Activated naive CD4-positive, alpha-beta T cell treated with anti-CD3 and anti-CD28 coated beads for 36 hours (primary cell): ENCODE measurements around the gene MRPL49. TPM values are rescaled to one million over a fixed set of nuclear protein-coding genes. Genes with fewer than 3 reads are reported as not detected.

ENCODE experiments used
- CTCF ChIA-PET: fragments of 350-600 bp; sonication (Branson Sonifier 250); formaldehyde crosslinking; loops from one replicate; lab custom pipeline; 2021; ENCODE audit warnings: antibody characterized with exemption; lab: Charles Lee
- DNase-seq: peaks from one replicate; pipeline ENCODE4 v3.0.0-alpha.2; 2020
- H3K27ac Mint-ChIP-seq: one replicate; pipeline ENCODE4 v1.8.0; 2021; ENCODE audit warnings: mild to moderate bottlenecking, mixed read lengths
- H3K27me3 Mint-ChIP-seq: one replicate; pipeline ENCODE4 v1.8.0; 2021; ENCODE audit warnings: low read depth, mixed read lengths
- H3K36me3 Mint-ChIP-seq: one replicate; pipeline ENCODE4 v1.8.0; 2021; ENCODE audit warnings: low read depth, mixed read lengths
- H3K4me1 Mint-ChIP-seq: one replicate; pipeline ENCODE4 v1.8.0; 2021; ENCODE audit warnings: low read depth, mixed read lengths
- H3K4me3 Mint-ChIP-seq: one replicate; pipeline ENCODE4 v1.8.0; 2021; ENCODE audit warnings: mild to moderate bottlenecking, moderate library complexity, mixed read lengths
- H3K9me3 Mint-ChIP-seq: one replicate; pipeline ENCODE4 v1.8.0; 2021; ENCODE audit warnings: mixed read lengths
- intact Hi-C: fragments of 100-400 bp; cut with micrococcal nuclease; formaldehyde crosslinking; loops from one replicate; pipeline ENCODE4 v1.15.1; 2023
- total RNA-seq, 2 experiments: library from RNA; stranded (reverse); gene quantifications; one replicate each; pipeline ENCODE4 v1.2.3, GENCODE V29; 2021

Gene MRPL49
- total RNA-seq, 2 experiments from 2014 or later: 49.3 to 51.6 TPM

DNA sequence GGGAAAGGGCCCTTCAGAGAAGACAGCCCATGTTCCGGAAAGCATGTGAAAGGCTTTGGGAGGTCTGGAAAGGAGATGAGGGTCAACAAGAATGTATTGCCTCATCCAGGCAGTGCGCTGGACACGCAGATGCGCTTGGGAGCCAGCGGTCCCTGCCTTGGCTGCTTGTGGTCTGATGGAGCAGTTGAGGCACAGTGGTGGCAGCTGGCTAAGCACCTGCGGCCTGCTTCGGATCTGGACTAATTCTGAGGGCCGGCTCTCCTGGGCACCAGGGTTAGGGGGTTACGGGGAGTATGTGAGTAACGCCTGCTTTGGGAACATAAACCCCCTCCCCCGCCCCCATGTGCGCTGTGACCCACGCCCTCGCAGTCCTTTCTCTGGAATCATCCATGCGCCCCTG, 15.0 kb upstream of the MRPL49 start:
- Mint-ChIP-seq H3K27me3 (no peaks in the 10 kb centered on the region), H3K4me1 (peaks cover 27% of the 10 kb centered on the region), H3K36me3 (peaks cover 1% of the 10 kb centered on the region), H3K4me3 (no peak overlapping the region), H3K9me3 (no peaks in the 10 kb centered on the region), H3K27ac (no peak overlapping the region)
- intact Hi-C loops: no loop called here
- DNase-seq: no peak
- CTCF ChIA-PET: no interaction called here

DNA sequence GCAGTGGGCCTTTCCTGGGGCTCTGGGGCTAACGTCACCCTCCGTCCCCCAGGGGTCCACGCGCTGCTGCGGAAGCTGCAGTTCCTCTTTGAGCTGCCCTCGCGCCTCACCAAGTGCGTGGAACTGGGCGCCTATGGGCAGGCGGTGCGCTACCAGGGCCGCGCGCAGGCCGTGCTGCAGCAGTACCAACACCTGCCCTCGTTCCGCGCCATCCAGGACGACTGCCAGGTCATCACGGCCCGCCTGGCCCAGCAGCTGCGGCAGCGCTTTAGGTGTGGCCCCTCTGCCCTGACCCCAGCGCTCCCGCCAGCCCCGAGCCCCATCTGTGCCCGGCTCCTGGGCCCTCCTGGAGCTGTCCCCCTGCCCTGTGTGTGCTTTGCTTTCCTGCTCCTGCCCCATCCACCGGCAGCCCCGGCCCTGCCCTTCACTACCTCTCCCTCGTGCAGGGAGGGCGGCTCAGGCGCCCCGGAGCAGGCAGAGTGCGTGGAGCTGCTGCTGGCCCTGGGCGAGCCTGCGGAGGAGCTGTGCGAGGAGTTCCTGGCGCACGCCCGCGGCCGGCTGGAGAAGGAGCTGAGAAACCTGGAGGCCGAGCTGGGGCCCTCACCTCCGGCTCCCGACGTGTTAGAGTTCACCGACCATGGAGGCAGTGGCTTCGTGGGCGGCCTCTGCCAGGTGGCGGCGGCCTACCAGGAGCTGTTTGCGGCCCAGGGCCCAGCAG, 14.2 kb upstream of the MRPL49 start:
- no peak overlapping the region for H3K4me3 Mint-ChIP-seq
- H3K27ac Mint-ChIP-seq: no peak overlapping the region
- DNase-seq: no peak
- H3K36me3 Mint-ChIP-seq: peaks cover 1% of the 10 kb centered on the region
- intact Hi-C loops: no loop called here
- no peaks in the 10 kb centered on the region for H3K27me3 Mint-ChIP-seq
- no peaks in the 10 kb centered on the region for H3K9me3 Mint-ChIP-seq
- CTCF ChIA-PET: no interaction called here
- peaks cover 27% of the 10 kb centered on the region for H3K4me1 Mint-ChIP-seq

DNA sequence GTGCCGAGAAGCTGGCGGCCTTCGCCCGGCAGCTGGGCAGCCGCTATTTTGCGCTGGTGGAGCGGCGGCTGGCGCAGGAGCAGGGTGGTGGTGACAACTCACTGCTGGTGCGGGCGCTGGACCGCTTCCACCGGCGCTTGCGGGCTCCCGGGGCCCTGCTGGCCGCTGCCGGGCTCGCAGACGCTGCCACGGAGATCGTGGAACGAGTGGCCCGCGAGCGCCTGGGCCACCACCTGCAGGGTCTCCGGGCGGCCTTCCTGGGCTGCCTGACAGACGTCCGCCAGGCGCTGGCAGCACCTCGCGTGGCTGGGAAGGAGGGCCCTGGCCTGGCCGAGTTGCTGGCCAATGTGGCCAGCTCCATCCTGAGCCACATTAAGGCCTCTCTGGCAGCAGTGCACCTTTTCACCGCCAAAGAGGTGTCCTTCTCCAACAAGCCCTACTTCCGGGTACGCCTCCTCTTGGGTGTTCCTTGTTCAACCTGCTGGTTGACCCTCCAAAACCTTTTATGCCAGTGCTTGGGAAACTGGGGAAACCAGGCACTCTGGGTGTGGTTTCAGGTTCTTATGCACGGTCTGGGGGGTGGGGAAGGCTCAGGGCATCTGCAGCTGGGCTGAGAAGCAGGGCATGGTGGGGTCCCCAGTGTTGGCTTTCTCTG, 13.5 kb upstream of the MRPL49 start:
- no peak for DNase-seq
- peaks cover 34% of the 10 kb centered on the region for H3K4me1 Mint-ChIP-seq
- CTCF ChIA-PET: interaction anchor here (0.7 kb wide), 1 partner anchor 207 kb away, joined by 3 read pairs; no protein-coding TSS in a partner anchor
- H3K9me3 Mint-ChIP-seq: no peaks in the 10 kb centered on the region
- H3K4me3 Mint-ChIP-seq: no peak overlapping the region
- intact Hi-C loops: no loop called here
- H3K27me3 Mint-ChIP-seq: no peaks in the 10 kb centered on the region
- H3K27ac Mint-ChIP-seq: no peak overlapping the region
- H3K36me3 Mint-ChIP-seq: peaks cover 1% of the 10 kb centered on the region

DNA sequence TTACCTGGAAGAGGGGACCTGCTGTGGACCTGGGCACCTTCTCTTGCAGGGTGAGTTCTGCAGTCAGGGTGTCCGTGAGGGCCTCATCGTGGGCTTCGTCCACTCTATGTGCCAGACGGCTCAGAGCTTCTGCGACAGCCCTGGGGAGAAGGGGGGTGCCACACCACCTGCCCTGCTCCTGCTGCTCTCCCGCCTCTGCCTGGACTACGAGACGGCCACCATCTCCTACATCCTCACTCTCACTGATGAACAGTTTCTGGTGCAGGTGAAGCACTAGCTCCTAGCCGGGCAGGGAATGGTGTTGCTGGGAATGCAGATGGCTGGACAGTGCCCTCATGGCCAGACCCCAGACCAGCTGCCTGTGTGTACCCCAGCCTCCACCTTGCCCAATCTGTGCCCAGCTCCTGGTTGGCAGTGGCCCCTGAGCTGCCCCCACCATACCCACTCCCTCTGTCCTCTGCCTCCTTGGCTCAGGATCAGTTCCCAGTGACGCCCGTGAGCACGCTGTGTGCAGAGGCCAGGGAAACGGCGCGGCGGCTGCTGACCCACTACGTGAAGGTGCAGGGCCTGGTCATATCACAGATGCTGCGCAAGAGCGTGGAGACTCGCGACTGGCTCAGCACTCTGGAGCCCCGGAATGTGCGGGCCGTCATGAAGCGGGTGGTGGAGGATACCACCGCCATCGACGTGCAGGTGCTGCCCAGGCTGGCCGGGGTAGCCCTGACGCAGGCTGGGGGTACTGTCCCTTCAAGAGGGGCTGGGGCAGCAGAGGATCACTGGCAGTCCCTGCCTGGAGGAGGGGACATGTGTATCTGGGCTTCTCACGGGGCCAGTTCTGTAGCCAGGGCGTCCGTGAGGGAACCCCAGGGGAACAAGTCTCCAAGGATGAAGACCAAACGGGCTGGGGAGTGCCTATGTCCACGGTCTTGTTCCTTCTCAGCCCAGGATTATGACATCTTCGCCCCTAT, 12.6 kb upstream of the MRPL49 start:
- CTCF ChIA-PET: interaction anchor here (0.5 to 4.1 kb wide), 18 partner anchors 7 to 263 kb away, joined by 3 to 41 read pairs (median 6); partner anchors contain the start of genes ARL2, CAPN1, DPF2 and FAU
- no peak overlapping the region for H3K4me3 Mint-ChIP-seq
- peak overlapping the region; percentile 46 for H3K27ac Mint-ChIP-seq
- DNase-seq: no peak
- H3K27me3 Mint-ChIP-seq: no peaks in the 10 kb centered on the region
- intact Hi-C loops: loop anchor here (1.0 to 5.0 kb wide), 6 partner anchors 9 to 223 kb away; partner anchors contain the start of genes CAPN1, DPF2, POLA2 and SAC3D1
- H3K4me1 Mint-ChIP-seq: peaks cover 37% of the 10 kb centered on the region
- no peaks in the 10 kb centered on the region for H3K9me3 Mint-ChIP-seq
- peaks cover 1% of the 10 kb centered on the region for H3K36me3 Mint-ChIP-seq

DNA sequence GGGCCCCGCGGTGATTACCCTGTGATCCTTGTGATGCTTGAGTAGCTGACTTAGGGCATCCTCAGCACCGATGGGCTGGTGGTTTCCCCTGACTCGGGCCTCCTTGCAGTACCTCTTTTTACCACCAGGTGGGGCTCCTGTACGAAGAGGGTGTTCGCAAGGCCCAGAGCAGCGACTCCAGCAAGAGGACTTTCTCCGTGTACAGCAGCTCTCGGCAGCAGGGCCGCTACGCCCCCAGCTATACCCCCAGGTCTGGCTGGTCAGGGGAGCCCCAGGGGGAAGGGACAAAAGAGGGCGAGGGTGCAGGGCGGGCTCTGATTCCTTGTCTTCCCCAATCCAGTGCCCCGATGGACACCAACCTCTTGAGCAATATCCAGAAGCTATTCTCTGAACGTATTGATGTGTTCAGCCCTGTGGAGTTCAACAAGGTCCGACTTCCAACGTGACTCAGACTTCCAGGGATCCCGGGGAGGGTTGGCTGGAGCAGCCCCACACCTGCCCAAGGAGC, 11.7 kb upstream of the MRPL49 start:
- DNase-seq: peak; percentile 99
- Mint-ChIP-seq H3K36me3 (peaks cover under 1% of the 10 kb centered on the region), H3K4me3 (peak overlapping the region; percentile 29), H3K9me3 (no peaks in the 10 kb centered on the region), H3K27ac (peak overlapping the region; percentile 46), H3K4me1 (peaks cover 38% of the 10 kb centered on the region), H3K27me3 (no peaks in the 10 kb centered on the region)
- CTCF ChIA-PET: interaction anchor here (0.5 to 4.1 kb wide), 27 partner anchors 8 to 264 kb away, joined by 3 to 41 read pairs (median 4); partner anchors contain the start of genes ARL2, CAPN1, CDC42EP2 and DPF2
- intact Hi-C loops: loop anchor here (1.0 to 5.0 kb wide), 6 partner anchors 8 to 222 kb away; partner anchors contain the start of genes CAPN1, DPF2, POLA2 and SAC3D1

DNA sequence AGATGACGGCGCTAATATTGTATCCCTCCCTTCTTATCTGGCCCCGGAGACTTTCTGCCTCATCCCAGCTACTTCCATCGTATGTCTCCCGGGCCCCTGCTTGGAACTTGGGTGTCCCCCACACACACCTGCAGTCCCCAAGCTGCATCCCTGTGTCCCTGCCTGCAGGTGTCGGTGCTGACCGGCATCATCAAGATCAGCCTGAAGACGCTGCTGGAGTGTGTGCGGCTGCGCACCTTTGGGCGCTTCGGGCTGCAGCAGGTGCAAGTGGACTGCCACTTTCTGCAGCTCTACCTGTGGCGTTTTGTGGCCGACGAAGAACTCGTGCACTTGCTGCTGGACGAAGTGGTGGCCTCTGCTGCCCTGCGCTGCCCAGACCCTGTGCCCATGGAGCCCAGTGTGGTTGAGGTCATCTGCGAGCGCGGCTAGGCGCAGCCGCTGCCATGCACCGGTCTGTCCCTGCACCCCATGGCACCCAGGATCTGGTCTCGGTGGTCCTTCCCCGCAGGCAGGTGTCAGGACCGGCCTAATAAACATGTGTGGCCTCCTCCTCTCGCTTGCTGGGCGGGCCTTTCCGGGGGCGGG, 10.9 kb upstream of the MRPL49 start:
- Mint-ChIP-seq H3K27ac (no peak overlapping the region), H3K36me3 (peaks cover 2% of the 10 kb centered on the region), H3K4me3 (peak overlapping the region; percentile 80), H3K4me1 (peaks cover 45% of the 10 kb centered on the region), H3K27me3 (no peaks in the 10 kb centered on the region), H3K9me3 (no peaks in the 10 kb centered on the region)
- CTCF ChIA-PET: interaction anchor here (0.6 to 4.1 kb wide), 24 partner anchors 8 to 325 kb away, joined by 3 to 41 read pairs (median 5); partner anchors contain the start of genes ARL2, CAPN1, CDC42EP2 and DPF2
- no peak for DNase-seq
- intact Hi-C loops: loop anchor here (2.0 to 5.0 kb wide), 3 partner anchors 70 to 221 kb away; partner anchors contain the start of genes DPF2, POLA2 and SAC3D1

DNA sequence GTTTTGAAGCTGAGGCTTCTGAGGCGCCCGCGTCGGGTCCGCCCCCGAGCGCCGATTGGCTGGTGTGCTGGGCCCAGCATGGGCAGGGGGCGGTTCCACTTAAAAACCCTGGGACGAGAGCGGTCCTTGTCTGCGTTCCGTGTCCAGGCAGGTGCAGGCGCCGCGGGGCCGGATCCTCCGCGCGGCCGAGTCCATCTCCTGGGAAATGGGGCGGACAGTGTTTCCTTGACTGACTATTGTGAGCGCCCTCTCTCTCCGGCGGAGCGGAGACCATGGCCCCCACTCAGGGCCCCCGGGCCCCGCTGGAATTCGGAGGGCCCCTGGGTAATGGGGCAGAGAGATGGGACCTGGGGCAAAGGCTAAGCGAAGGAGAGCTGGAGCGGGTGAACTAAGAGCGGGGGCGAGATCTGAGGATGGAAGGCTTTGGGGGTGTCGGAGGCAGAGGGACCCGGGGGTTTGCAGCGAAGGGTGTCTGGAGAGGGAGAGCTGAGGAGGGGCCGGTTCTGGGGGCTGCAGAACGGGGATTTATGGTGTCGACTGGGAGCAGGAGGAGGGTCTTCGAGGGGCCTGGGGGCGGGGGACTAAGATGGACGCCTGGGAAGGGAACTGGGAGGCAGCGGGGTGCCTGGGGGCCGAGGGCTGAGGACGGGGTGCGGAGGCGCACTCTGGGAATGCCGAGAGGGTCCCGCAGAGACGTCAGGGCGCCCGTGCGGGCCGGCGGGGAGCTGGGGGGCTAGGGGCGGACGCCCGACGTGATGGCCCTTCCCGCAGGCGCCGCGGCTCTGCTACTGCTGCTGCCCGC, 10.2 kb upstream of the MRPL49 start, which contains the start of gene TM7SF2:
Gene TM7SF2 (plus strand): TSS at position 129 of the 802 bp plus-strand sequence. CDS start 144 bp downstream, at position 273.
- H3K36me3 Mint-ChIP-seq: peaks cover 6% of the 10 kb centered on the region
- H3K27me3 Mint-ChIP-seq: no peaks in the 10 kb centered on the region
- peak; percentile 96 for DNase-seq
- CTCF ChIA-PET: interaction anchor here (0.6 to 4.1 kb wide), 16 partner anchors 9 to 325 kb away, joined by 3 to 41 read pairs (median 4); partner anchors contain the start of genes ARL2, CAPN1, FAU and MRPL49
- no peaks in the 10 kb centered on the region for H3K9me3 Mint-ChIP-seq
- peak within 1 kb of the TSS; percentile 72 for H3K27ac Mint-ChIP-seq
- intact Hi-C loops: loop anchor here (2.0 to 5.0 kb wide), 3 partner anchors 71 to 220 kb away; partner anchors contain the start of genes DPF2, POLA2 and SAC3D1
- H3K4me3 Mint-ChIP-seq: peak within 1 kb of the TSS; percentile 80
- H3K4me1 Mint-ChIP-seq: peaks cover 51% of the 10 kb centered on the region

DNA sequence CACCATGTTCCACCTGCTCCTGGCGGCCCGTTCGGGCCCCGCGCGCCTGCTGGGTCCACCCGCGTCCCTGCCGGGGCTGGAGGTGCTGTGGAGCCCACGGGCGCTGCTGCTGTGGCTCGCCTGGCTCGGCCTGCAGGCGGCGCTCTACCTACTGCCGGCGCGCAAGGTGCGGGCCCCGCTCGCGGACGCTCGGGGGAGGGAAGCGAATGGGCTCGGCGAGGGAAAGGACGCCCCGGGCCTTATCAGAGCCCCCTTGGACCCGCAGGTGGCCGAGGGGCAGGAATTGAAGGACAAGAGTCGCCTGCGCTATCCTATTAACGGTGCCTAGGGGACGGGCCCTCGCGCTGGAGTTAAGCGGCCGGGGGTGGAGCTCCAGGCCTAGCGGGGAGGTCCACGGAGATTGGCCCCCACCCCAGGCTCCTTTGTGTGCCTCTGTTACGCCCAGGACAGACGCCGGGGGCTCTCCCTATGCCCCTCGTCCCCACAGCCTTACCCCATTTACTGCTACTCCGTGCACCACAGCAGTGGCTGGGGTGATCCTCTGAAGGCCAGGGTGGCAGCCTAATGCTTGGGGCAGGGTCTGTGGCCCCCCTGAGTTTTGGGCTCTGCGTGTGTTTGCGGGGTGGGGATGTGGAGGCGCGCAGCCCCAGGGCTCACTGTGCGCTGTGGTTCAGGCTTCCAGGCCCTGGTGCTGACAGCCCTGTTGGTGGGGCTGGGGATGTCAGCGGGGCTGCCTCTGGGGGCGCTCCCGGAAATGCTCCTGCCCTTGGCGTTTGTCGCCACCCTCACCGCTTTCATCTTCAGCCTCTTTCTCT, 9.4 kb upstream of the MRPL49 start:
- intact Hi-C loops: loop anchor here (5.0 kb wide), 2 partner anchors 150 to 220 kb away; partner anchors contain the start of genes DPF2 and POLA2
- no peaks in the 10 kb centered on the region for H3K9me3 Mint-ChIP-seq
- peaks cover 51% of the 10 kb centered on the region for H3K4me1 Mint-ChIP-seq
- peak overlapping the region; percentile 72 for H3K27ac Mint-ChIP-seq
- CTCF ChIA-PET: interaction anchor here (0.6 to 4.1 kb wide), 10 partner anchors 9 to 326 kb away, joined by 3 to 41 read pairs (median 4); partner anchors contain the start of genes ARL2, FAU, MRPL49 and SNX15
- H3K36me3 Mint-ChIP-seq: peaks cover 6% of the 10 kb centered on the region
- H3K27me3 Mint-ChIP-seq: no peaks in the 10 kb centered on the region
- peak overlapping the region; percentile 80 for H3K4me3 Mint-ChIP-seq
- peak; percentile 78 for DNase-seq

DNA sequence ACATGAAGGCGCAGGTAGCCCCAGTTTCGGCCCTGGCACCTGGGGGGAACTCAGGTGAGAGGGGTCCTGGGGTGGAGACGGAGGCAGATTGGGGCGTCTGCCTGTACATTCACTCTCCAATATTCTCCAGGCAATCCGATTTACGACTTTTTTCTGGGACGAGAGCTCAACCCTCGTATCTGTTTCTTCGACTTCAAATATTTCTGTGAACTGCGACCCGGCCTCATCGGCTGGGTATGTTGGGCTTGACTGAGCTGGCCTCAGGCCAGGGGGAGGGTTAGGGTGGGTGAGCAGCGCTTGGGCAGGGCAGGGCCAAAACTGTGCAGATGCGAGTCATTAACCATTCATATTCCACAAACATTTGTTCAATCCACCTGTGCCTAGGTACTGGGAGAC, 8.8 kb upstream of the MRPL49 start:
- peaks cover 57% of the 10 kb centered on the region for H3K4me1 Mint-ChIP-seq
- H3K36me3 Mint-ChIP-seq: peaks cover 9% of the 10 kb centered on the region

More for the DNA sequence above, 8.8 kb upstream of the MRPL49 start:
- intact Hi-C loops: loop anchor here (5.0 kb wide), 2 partner anchors 149 to 219 kb away; partner anchors contain the start of genes DPF2 and POLA2
- Mint-ChIP-seq H3K27me3 (no peaks in the 10 kb centered on the region), H3K9me3 (no peaks in the 10 kb centered on the region), H3K27ac (peak overlapping the region; percentile 72), H3K4me3 (peak overlapping the region; percentile 80)
- CTCF ChIA-PET: interaction anchor here (0.6 to 4.1 kb wide), 6 partner anchors 8 to 265 kb away, joined by 3 to 41 read pairs (median 10); partner anchors contain the start of genes FAU, MRPL49, SNX15 and VPS51
- DNase-seq: no peak
